Liver (tissue), 3 donors: ENCODE measurements around the gene FZR1.

ENCODE experiments used
- CTCF ChIP-seq: fragments of 150-350 bp; IDR thresholded peaks from 2 replicates; pipeline ENCODE4 v1.5.1; 2017; ENCODE audit warnings: improper control_type of control experiment, low read depth, low read length; ENCODE audit not compliant: missing input control
- EGR1 ChIP-seq, 2 donors: IDR thresholded peaks; 2 replicates each; pipeline ENCODE4 v1.6.1; 2016 to 2018; ENCODE audit warnings: antibody characterized with exemption in 2 of 2, low read depth in 2 of 2
- HNF4G ChIP-seq: IDR thresholded peaks from 2 replicates; pipeline ENCODE4 v1.6.1; 2016; ENCODE audit warnings: antibody characterized with exemption
- MAX ChIP-seq: IDR thresholded peaks from 2 replicates; pipeline ENCODE4 v1.6.1; 2016; ENCODE audit warnings: antibody characterized with exemption
- RAD21 ChIP-seq, 2 donors: IDR thresholded peaks; 2 replicates each; pipeline ENCODE4 v1.6.1; 2016; ENCODE audit warnings: antibody characterized with exemption in 2 of 2, mild to moderate bottlenecking in 2 of 2
- REST ChIP-seq: IDR thresholded peaks from 2 replicates; pipeline ENCODE4 v1.6.1; 2016; ENCODE audit warnings: antibody characterized with exemption, mild to moderate bottlenecking
- SP1 ChIP-seq: IDR thresholded peaks from 2 replicates; pipeline ENCODE4 v1.6.1; 2018; ENCODE audit warnings: antibody characterized with exemption, mild to moderate bottlenecking
- TAF1 ChIP-seq: conservative IDR thresholded peaks from 2 replicates; pipeline ENCODE4 v1.6.1; 2016; ENCODE audit warnings: antibody characterized with exemption, mild to moderate bottlenecking
- YY1 ChIP-seq: IDR thresholded peaks from 2 replicates; pipeline ENCODE4 v1.6.1; 2016; ENCODE audit warnings: antibody characterized with exemption, mild to moderate bottlenecking
- donor health status: healthy.
- donor health status: healthy.

GRCh38 chr19:3499738-3500428 lies 6.2 kb upstream of the FZR1 start:
- TF ChIP-seq CTCF: no peak
- TF ChIP-seq EGR1 (IDR thresholded peaks at IDR 0.05; ENCODE audit: low read depth in 2 of 2): no peak
- no peak for TF ChIP-seq SP1
- no peak for TF ChIP-seq REST
- TF ChIP-seq RAD21 (IDR thresholded peaks at IDR 0.05): no peak
- TF ChIP-seq HNF4G: no peak
- TF ChIP-seq YY1: no peak
- TF ChIP-seq TAF1: no peak
- no peak for TF ChIP-seq MAX
